NCI-H1930 (cell line): ENCODE data around the gene TGFBR1.

ENCODE experiments used
- DNase-seq, 2 experiments: peaks; one replicate each; lab custom pipeline; 2025; lab: John Stamatoyannopoulos, UW

Gene TGFBR1

DNA sequence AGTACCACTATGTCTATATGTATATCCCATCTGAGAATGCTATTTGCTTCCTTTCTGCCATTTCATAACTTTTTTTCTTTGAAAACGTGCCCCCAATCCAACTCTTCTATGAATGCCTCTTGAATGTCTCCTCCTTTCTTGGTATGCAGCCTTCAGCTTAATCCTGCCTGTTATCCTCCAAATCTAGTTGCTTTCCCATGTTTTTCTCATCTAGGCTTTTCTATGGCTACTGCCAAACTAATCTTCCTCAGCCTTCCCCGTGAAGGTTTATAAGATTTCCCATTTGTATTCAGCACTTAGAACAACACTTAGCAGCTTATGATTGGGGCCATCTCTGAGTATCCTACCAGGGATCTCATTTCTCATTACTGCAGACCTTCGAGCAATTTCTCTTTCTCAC, 2.5 kb downstream of the TGFBR1 start:
- DNase-seq = no peak

DNA sequence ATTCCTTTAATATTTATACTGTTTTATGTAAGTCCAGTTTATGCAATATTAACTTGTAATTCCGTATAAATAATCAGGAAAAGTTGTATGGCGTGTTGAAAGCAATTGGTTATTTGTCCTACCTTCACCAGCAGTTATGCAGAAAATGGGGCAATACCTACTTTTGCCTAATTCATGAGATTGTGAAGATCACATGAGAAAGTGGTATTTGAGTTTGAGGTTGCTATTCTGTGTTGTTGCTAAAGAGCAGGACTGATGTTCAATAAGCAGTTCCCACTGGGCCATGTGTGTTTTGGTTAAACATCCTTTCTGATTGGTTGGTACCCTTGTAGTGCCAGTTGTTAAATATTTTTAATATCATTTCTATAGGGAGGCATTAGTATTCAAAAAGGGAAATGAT, 3.2 kb downstream of the TGFBR1 start:
- DNase-seq = no peak

DNA sequence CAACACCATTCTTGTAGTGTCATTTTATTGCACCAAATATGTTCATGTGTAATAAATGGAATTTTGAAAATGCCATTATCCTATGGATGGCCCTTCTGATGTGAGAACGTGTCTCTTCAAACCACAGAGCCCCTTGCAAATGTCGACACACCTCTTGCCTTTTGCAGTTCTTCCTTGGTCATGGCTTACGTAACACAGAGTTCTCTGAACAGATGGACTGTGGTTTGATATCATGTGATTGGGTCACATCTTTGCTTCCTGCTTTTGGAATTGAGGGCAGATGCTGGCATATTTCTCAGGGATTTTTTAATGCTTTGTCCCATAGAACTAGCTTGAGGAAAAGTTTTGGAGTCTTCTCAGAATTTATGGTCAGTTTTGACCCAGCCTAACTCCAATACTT, 4.6 kb downstream of the TGFBR1 start:
- no peak for DNase-seq

DNA sequence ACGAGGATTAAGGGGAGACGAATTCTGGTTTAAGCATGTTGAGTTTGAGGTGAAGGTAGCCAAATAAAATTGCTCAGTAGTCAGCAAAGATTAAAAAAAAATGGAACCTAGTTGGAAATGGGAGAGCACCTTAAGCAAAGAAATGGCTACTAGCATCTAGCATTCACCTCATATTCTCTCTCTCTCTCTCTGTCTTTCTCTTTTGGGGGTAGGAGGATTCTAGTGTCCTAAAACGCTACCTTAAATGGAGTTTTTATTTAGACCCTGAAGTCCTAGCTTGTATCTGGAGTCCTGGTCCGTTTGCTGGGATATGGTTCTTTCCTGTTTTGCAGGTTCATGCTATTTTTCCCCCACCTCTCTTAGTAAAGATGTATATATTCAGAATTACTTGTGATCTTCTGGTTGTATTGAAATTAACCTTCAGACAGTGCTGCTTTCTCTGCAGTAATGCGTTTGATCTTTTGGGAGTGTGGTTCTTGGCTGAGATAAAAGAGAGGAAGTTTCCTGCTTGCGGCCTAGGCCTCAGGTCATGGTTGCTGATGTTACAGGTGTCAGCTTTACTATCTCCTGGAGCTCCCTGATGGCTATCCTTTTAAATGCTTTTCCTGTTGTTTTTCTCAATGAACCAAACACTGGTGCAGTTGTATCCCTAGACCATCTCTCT, 8.0 kb downstream of the TGFBR1 start:
- no peak for DNase-seq

DNA sequence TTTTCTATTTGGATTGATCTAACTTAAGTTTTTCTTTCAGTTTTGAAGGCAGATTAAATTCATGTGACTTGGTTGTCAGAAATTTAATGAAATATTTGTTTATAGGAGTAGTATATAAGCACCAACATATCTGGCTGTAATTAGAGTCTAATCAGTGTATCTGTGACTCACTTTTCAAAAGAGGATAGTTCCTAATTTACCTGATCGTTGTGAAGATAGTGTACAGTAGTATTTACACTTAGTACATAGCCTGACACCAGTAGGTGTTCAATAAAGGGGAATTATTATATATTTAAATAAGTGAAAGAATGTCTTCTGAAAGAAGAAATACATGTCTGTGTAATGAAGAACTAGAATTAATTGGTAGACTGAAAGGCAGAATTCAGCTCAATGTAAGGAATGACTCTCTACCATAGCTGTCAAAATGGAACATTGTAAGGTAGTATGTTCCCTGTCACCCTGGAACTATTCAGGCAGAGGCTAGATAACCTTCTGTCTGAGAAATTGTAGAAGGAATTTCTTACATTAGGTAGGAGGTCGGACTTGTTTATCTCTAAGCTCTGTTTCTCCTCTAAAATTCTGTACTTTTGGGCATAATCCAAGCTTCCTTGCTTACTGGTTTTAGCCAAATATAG, 8.6 kb downstream of the TGFBR1 start:
- DNase-seq = no peak

DNA sequence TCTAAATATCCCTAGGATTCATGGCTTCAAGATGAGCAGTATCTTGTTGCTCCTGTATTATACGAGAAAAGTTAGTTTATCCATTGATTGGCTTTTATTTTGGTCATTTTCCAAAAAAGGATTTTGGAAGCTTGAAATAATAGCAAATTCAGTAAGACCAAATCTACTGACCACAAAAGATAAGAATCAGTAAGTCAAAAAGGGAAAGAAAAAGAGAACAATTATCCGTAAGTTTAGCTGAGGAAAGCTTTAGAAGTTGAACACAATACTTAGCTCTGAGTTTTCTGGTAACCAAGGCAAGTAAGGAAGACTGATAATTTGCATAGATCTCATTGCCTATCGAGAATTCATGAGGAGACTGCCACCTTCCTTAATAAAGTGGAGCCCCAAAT, 9.1 kb downstream of the TGFBR1 start:
- no peak for DNase-seq

DNA sequence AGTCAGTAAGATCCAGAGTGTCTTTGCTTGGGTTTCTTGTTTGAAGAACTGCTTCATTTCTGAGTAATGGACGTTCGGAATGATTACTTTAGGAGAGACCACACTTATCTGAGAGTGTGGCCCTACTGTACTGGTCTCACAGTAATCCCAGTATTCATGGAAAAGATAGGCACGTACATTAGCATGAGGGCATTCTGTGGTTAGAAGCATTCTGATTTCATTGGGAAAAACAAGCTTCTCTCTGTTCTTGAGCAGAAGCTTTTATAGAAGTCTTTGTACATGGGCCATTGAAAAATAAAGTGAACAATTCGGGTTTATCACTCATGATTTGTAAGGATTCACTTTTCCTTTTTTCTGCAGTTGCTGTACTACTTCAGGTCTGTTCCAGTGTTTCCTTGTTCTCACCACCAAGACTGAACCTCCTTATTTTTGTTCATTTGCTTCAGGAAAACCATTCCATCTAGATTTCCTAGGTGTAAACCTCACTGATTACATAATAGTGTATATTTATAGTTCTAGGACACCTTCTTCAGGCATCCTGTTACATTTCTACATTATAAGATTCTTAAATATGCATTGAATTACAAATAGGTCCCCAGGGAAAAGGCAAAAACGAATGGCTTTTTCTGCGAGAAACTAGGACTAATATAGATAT, 10.1 kb downstream of the TGFBR1 start:
- no peak for DNase-seq

DNA sequence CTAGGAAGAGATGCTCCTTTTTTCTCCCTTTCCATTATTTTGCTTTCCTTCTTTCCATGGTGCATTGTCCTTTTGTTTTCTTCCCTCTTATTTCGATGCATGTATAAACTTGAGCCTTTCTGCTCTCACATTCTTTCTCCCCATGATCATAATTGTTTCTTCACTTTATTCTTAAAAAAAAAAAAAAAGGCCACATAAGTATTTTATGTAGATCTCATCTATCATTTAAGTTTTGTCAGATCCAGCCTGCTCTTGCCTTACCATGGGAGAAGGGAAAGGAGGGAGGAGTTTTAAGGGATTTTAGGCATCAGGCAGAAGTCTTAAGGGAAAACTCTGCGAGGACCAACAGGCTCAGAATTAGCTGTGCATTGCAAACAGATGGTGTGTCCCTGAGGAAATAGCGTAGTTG, 11.1 kb downstream of the TGFBR1 start:
- no peak for DNase-seq

DNA sequence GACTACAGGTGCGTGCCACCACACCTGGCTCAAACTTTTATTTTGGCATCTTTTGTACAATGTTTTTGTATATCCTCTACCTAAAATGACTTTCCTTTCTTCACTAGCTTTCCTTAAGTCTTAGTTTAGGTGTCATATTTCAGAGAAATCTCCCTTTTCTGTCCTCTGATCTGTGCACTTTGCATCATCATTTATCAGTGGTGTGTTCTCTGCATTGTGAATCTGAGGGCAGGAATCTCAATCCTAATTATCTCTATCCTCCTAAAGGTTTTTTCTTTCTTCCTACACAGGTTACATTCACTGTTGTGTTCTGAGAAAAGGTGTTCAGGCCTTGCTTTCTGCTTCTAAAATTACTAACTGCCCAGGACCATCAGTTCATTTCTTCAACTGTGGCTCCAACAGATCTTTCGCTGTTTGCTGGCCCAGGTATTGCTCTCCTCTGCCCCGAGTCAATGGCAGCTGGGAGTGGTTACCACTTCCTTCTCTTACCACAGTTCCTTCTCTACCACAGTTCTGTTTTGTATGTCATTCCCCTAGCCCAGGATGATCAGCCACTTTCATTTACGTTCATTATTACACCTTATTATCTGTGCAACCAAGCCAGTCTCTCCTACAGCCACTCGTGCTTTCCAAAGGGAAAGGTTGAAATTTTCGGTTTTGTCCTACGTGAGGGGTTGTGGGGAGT, 14.0 kb downstream of the TGFBR1 start:
- no peak for DNase-seq

DNA sequence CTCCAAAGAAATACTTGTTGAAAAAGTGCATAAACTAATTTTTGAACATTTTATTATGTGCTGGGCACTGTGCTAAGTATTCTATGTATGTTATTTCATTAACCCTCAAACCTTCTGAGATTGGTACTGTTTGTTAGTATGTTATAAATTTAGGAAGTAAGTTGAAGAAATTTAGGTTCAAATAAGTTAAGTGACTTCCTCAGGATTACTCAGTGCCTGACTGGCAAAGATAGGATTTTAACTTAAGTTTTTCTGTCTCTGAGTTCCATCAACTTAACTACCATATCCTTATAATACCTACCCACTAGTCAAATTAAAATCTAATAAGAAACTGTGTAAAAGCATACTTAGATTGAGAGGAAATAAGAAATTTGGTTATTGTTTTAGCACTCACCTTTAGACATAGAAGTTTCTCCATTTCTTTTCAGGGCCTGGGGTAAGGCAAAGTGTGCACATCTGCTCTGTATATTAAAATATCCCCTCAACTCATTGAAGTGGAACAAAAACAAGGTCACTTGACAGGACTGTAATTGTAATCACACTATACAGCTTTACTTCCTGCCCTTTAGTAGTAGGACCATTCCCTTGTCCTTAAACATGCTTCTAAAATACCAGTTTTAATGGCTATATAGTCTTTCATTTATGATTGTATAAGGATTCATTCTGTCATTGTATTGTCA, 15.2 kb downstream of the TGFBR1 start:
- no peak for DNase-seq

DNA sequence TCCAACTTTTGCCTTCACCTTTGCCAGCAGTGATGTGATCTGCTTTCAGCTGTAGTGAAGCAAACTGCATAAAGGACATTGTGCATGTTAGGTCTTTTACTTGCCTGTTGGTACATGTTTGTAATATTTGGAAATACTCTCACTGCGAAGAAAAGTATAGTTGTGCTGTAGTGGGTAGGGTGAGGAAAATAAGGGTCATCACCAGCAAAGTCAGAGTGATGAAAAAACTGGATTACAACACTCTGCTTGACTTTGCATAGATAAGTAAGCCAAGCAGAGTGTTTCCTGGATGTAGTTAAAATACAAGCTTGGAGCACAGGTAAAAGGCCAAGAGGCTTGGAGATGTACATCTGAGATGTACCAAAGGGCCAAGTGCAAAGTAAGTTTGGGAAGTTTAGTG, 16.7 kb downstream of the TGFBR1 start:
- no peak for DNase-seq

DNA sequence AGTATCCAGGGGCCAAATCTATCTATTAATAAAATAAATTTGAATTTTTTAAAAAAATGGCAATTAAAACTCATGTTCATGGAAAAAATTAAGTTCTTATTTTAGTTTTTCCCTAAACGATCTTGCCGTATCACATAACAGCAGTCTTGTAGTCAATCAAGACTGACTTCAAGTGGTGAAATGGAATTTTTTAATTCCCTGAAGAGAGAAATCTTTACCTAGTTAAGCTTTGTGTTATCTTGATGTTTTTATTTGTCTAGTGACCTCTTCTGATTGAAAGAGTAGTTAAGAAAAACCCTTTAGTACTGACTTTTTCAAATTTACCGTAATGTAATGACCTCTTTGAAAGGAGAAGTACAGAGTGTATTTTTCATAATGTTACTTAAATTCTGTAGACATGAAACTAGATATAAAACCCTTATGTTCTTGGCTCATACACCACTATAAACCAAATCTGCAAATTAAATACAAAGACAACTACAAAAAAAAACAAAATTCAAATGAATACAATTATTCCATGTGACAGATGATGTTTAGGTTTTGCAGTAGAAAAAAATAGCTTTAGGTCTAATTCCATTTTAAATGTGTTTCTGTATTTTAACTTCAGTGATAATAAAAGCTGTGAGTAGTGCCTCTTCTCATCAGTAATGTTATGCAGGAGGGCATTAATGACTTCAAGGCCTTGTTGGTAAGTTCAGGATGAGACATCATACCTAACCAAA, 19.8 kb downstream of the TGFBR1 start:
- DNase-seq = no peak

DNA sequence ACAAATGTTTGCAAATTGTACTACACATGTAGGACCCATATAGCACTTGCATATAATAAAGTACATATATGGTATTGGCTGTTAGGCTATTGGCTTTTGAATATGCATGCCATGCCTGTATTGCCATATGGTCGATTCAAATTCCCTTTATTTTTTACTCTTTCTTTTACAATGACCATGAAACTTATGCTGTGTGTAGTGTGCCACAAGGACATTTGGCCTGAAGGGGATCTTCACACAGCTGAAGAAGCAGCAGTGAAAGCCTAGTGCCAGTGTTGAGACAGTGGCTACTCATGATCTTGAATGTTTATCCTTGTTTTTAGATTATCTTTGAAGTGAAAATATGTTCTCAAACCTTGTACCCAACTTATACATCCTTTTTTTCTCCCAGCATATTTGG, 20.5 kb downstream of the TGFBR1 start:
- DNase-seq = no peak

DNA sequence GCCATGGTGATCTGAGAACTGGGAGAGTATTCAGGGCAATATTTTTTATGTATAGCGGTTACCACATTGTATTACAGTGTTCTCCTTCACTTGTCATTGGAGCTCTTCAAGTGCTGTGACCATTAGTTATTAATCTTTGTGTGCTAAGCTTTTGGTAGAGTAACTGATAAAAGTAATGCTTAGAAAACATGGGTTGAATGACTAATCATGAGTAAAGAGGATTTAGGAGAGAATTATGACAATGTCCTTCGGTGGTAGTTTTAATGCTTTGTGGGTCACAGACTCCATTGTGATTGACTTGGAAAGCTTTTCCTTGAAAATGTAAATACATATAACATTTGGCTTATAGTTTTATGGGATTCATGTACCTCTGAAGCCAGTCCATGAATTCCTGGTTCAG, 21.4 kb downstream of the TGFBR1 start:
- no peak for DNase-seq

DNA sequence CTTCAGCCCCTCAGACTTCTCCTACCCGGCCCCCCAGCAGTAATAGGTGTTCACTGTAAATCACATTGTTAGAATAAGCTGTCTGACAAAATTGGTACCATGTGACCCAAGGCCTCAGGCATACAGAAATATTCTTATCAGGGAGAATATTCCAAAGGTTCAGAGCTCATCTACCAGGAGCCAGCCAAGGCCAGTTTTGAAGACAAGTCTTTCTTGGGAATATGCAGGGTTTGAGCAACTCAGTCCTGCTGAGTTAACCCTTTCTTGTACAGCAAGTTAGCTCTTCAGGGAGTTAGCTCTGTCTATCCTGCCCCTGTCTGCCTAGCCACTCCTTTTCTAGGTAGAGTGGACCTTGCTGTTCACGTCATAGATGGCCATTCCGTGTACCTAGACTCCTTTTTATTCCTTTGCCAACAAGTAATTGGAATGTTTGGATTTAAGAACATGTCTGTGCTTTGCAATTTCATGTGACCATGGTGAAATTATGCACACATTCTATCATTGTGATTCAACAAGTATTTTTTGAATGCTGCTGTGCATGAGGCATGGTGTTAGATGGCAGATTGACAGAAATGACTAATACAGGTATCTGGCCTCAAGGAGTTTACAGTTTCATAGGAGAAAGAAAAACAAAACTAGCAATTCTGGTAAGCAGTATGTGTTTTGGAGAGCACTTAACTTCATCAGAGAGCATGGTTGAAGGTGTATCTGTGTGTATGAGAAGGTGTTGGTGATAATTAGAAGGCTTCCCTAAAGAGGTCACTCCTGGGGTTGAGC, 22.6 kb downstream of the TGFBR1 start:
- DNase-seq = no peak

DNA sequence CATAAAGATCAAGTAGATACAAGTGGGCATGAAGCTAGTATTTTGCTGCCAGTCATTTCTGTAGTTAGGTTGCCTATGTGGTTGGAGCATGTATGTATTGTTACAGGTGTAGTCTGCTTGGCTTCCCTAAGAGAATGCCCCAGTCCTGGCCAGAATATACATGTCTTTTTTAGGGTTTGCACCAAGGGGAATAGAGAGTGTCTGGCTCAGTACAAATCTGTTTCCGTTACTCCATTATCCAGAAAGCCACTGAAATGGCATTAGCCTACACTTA, 23.2 kb downstream of the TGFBR1 start:
- no peak for DNase-seq

DNA sequence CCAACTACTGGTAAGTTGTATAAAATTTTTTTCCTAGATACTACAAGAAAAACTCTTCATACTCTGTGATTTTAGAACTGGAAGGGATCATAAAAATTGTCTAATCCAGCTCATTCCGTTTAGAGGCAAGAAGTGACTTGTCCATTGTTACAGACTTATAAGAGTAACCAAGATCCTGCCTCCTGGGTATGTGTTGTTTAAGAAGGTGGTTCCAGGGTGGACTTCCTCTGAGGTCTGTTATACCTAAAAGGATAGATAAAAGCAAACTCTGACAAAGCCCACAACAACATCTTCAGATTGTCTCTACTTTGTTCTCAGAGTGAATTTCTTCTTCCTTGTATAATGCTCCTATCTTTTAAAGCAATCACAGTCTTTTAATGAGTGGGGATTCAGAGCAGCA, 24.2 kb downstream of the TGFBR1 start:
- no peak for DNase-seq

DNA sequence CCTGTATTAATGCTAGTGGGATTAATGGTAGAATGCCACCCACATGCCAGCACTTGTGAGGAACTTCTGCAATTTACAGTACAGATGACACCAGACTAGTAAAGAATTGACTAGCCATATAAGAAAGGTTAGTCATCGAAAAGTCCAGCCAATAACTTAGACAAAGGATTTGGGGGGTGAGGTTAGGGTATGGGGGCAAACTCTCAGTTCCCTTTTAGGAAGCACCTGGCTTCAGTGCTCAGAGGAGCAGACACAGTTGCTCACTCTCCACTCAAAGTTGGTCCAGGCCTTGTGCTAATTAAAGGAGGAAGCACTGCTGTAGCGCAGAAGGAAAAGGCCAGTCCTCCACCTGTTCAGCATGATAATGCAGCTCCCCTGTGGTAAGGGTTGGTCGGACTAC, 25.2 kb downstream of the TGFBR1 start:
- no peak for DNase-seq

DNA sequence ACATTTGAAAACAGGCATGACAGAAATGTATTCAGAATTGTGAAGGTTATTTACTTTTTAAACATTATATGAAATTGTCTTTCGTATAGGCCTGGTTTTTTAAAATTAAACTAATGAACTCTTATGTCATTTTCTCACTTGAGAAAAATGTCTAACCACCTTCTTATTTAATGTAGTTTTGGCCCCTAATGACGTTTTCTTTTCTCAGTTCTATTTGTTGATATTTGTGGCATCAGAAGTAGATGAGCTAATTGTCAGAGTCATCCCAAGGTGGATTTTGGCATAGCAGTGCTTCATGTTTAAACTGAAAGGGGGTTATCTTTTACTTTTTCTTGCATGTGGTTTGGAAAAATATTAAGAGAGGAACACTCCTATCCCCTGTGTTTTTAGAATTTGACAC, 28.2 kb downstream of the TGFBR1 start:
- DNase-seq = no peak

DNA sequence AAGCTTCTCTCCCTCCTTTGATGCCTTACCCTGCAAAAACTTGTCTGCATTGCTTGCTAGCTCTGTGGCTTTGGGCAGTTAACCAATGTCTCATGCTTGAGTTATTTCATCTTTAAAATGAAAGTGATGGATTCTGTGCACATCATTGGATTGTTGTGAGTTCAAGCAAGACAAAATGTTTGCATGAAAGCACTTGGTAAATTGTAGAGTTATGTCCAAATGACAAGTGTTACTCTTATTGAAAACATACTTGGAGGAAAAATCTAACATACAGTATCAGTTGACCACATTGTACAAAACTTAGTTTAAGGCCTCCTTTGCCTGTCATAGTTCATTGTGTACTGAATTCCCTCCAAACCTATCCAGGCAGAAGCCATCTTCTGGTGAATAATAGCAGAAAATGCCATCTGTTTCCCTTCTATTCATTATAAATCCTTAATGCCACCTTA, 30.0 kb downstream of the TGFBR1 start:
- DNase-seq = no peak

DNA sequence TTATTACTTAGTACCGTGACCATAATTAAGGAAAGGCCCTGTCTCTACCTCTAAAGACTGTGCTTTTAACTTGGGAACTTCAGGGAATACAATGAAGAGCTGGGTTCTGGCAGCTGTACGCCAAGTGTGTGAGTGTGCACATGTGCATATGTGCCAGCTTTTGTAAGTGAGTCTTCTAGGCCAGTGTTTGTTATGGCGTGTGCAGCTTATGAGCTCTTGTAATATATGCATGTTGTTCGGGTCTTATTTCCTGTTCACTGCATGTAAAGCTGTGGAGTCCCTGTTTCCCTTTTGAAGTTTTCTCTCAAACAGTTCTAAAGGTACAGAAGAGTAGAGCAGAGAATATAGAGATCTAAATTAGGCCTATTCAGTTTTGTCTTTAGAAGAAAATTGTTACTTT, 30.5 kb downstream of the TGFBR1 start:
- no peak for DNase-seq
